PC-3 (cell line): ENCODE results near the gene GOLGA6L2. TPM values are rescaled to one million over a fixed set of nuclear protein-coding genes. Genes with fewer than 3 reads are reported as not detected.

Source experiments
- ATAC-seq: fragments of 200-7000 bp; cut with Tn5 transposase; 2 replicates; pipeline ENCODE4 v1.9.1; 2020; ENCODE audit warnings: mild to moderate bottlenecking, moderate library complexity
- BruUV-seq: library from RNA; stranded (reverse); fragments of 400-500 nt; replicated peaks from 2 replicates; lab custom pipeline; 2021; lab: Mats Ljungman, UMichigan
- CTCF ChIA-PET: fragments of 300-600 bp; sonication (Branson Sonifier 250); formaldehyde crosslinking; loops from one replicate; lab custom pipeline; 2022; ENCODE audit warnings: antibody characterized with exemption; lab: Charles Lee
- POLR2A ChIA-PET: fragments of 300-600 bp; sonication (Branson Sonifier 250); formaldehyde crosslinking; loops from one replicate; lab custom pipeline; 2022; ENCODE audit warnings: antibody characterized with exemption; ENCODE audit not compliant: unreplicated experiment; lab: Charles Lee
- DNase-seq: peaks from one replicate; pipeline ENCODE4 v3.0.0-alpha.2; 2015
- H2AFZ ChIP-seq: fragments of 300-600 bp; sonication (generic); 2 replicates; pipeline ENCODE4 v1.6.0; 2016; ENCODE audit warnings: antibody characterized with exemption, low read length
- H3F3A ChIP-seq: fragments of 300-600 bp; sonication (generic); one replicate; pipeline ENCODE4 v1.6.0; 2017; ENCODE audit warnings: antibody characterized with exemption, low read length, control low read depth, mild to moderate bottlenecking; ENCODE audit not compliant: unreplicated experiment
- H3K27ac ChIP-seq: fragments of 300-600 bp; sonication (generic); 2 replicates; pipeline ENCODE4 v1.5.1; 2016; ENCODE audit warnings: mild to moderate bottlenecking, low read length
- H3K27me3 ChIP-seq: fragments of 300-600 bp; sonication (generic); 2 replicates; pipeline ENCODE4 v1.6.1; 2016; ENCODE audit warnings: low read length, mixed read lengths
- H3K36me3 ChIP-seq: fragments of 300-600 bp; sonication (generic); 2 replicates; pipeline ENCODE4 v1.6.1; 2016; ENCODE audit warnings: low read depth, mixed run types, low read length, mixed read lengths
- H3K4me1 ChIP-seq: fragments of 300-600 bp; sonication (generic); 2 replicates; pipeline ENCODE4 v1.5.1; 2016; ENCODE audit warnings: low read length; ENCODE audit not compliant: insufficient read depth
- H3K4me2 ChIP-seq: fragments of 300-600 bp; sonication (generic); 2 replicates; pipeline ENCODE4 v1.6.0; 2016; ENCODE audit warnings: low read length
- H3K4me3 ChIP-seq: fragments of 300-600 bp; sonication (generic); 2 replicates; pipeline ENCODE4 v1.5.1; 2016; ENCODE audit warnings: mild to moderate bottlenecking, low read length, mixed read lengths
- H3K79me2 ChIP-seq: fragments of 300-600 bp; sonication (generic); 2 replicates; pipeline ENCODE4 v1.6.1; 2017; ENCODE audit warnings: low read length, mixed read lengths
- H3K9ac ChIP-seq: fragments of 300-600 bp; sonication (generic); 2 replicates; pipeline ENCODE4 v1.6.0; 2016; ENCODE audit warnings: mild to moderate bottlenecking, low read length
- H3K9me2 ChIP-seq: fragments of 300-600 bp; sonication (generic); replicated peaks from 2 replicates; pipeline ENCODE4 v1.6.1; 2016; ENCODE audit warnings: mixed run types, low read length, mixed read lengths
- H3K9me3 ChIP-seq: fragments of 300-600 bp; sonication (generic); 2 replicates; pipeline ENCODE4 v1.6.1; 2016; ENCODE audit warnings: low read length, mixed read lengths
- H4K20me1 ChIP-seq: fragments of 300-600 bp; sonication (generic); 2 replicates; pipeline ENCODE4 v1.6.1; 2016; ENCODE audit warnings: low read length, mixed read lengths
- CTCF ChIP-seq: fragments of 300-600 bp; sonication (generic); conservative IDR thresholded peaks from 2 replicates; pipeline ENCODE4 v1.5.1; 2017; ENCODE audit warnings: antibody characterized with exemption, low read depth, mild to moderate bottlenecking, low read length
- EZH2 ChIP-seq: fragments of 300-600 bp; sonication (generic); IDR thresholded peaks from one replicate; pipeline ENCODE4 v1.6.1; 2017; ENCODE audit warnings: antibody characterized with exemption, mild to moderate bottlenecking, low read length; ENCODE audit not compliant: unreplicated experiment
- EZH2phosphoT487 ChIP-seq: fragments of 300-600 bp; sonication (generic); IDR thresholded peaks from 2 replicates; pipeline ENCODE4 v1.6.1; 2018; ENCODE audit warnings: mild to moderate bottlenecking, antibody characterized with exemption, low read length, borderline replicate concordance
- intact Hi-C: fragments of 100-400 bp; cut with micrococcal nuclease; formaldehyde crosslinking; loops from 2 replicates; pipeline ENCODE4 v1.9.0; 2023
- total RNA-seq: library from RNA; depleted of rRNA; stranded (reverse); fragments of >200 nt; gene quantifications from 2 replicates; pipeline ENCODE4 v1.2.3, GENCODE V29; 2014

The GOLGA6L2 gene
- total RNA-seq, 1 experiment from 2014 or later, result not detected

- Histone ChIP-seq H2AFZ (no peak overlapping the region), H3K4me1 (no peaks in the 10 kb centered on the region), H3K4me2 (no peak overlapping the region), H3K4me3 (no peak overlapping the region), H3K79me2 (no peaks in the 10 kb centered on the region), H3K36me3 (no peaks in the 10 kb centered on the region), H4K20me1 (no peaks in the 10 kb centered on the region), H3K9me3 (no peaks in the 10 kb centered on the region), H3K27me3 (peaks cover 21% of the 10 kb centered on the region), H3K9ac (no peak overlapping the region), H3F3A (no peaks in the 10 kb centered on the region), H3K9me2 (no peaks in the 10 kb centered on the region), H3K27ac (no peak overlapping the region)
- ChIA-PET CTCF (no interaction called here), POLR2A (no interaction called here)
- peak; percentile 75 for ATAC-seq
- TF ChIP-seq CTCF (peak; percentile 75), EZH2phosphoT487 (no peak)
- intact Hi-C loops, result loop anchor here (10.0 kb wide), 1 partner anchor 392 kb away; no protein-coding TSS in a partner anchor
- no TSS peak for BruUV-seq
- peak; percentile 67 for DNase-seq
These were observed 20.1 kb upstream of the GOLGA6L2 start for GRCh38 chr15:23467110-23467600.

GRCh38 chr15:23457890-23458289, 10.8 kb upstream of the GOLGA6L2 start:
- intact Hi-C loops, result no loop called here

More at GRCh38 chr15:23457890-23458289, 10.8 kb upstream of the GOLGA6L2 start:
- Histone ChIP-seq H3K79me2 (no peaks in the 10 kb centered on the region), H3K9me2 (no peaks in the 10 kb centered on the region), H2AFZ (no peak overlapping the region), H3K9me3 (no peaks in the 10 kb centered on the region), H3F3A (no peaks in the 10 kb centered on the region), H3K36me3 (no peaks in the 10 kb centered on the region), H3K27me3 (peaks cover 56% of the 10 kb centered on the region), H3K4me3 (no peak overlapping the region), H3K27ac (no peak overlapping the region), H3K9ac (no peak overlapping the region), H3K4me2 (no peak overlapping the region), H3K4me1 (no peaks in the 10 kb centered on the region), H4K20me1 (no peaks in the 10 kb centered on the region)
- TF ChIP-seq CTCF, result no peak
- TF ChIP-seq EZH2phosphoT487, result no peak
- TF ChIP-seq EZH2, result no peak
- POLR2A ChIA-PET, result no interaction called here
- CTCF ChIA-PET, result no interaction called here
- ATAC-seq (no peak), DNase-seq (no peak)
- no TSS peak for BruUV-seq
